AG09319 (cell line): ENCODE data around the gene SLC4A7.
"Not testable (repeated sequence)": the region's sequence is repeated elsewhere in the genome, so short reads cannot be mapped to it uniquely, and the experiment has no call there.

Experiments used
- DNase-seq: peaks from one replicate; pipeline ENCODE4 v3.0.0-alpha.2; 2010; ENCODE audit warnings: low read depth; ENCODE audit errors: extremely low read depth
- CTCF ChIP-seq: IDR thresholded peaks from 2 replicates; pipeline ENCODE4 v1.5.1; 2011; ENCODE audit warnings: low read depth, mild to moderate bottlenecking, inconsistent platforms, low read length, moderate library complexity

Gene SLC4A7

DNA sequence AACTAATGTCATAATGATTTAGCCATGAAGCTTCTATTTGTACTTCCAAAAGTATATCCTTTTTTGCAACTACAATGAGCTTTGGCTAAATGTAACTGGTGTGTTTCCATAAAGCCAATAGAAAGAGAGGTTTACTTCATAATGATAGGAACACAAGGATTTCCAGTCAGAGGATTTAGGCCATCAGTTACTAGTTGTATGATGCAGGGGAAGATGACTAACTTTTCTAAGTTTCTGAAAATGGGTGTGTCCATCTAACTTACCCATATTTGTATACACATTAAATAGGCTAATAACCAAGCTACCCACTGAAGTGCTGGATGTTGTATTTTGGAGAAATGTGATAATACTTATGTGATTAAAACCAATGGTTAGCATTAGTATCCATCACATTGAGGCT lies 55.7 kb downstream of the SLC4A7 start:
- TF ChIP-seq CTCF = no peak
- no peak for DNase-seq

GRCh38 chr3:27426926-27427325 lies 57.3 kb downstream of the SLC4A7 start:
- no peak for TF ChIP-seq CTCF
- no peak for DNase-seq

DNA sequence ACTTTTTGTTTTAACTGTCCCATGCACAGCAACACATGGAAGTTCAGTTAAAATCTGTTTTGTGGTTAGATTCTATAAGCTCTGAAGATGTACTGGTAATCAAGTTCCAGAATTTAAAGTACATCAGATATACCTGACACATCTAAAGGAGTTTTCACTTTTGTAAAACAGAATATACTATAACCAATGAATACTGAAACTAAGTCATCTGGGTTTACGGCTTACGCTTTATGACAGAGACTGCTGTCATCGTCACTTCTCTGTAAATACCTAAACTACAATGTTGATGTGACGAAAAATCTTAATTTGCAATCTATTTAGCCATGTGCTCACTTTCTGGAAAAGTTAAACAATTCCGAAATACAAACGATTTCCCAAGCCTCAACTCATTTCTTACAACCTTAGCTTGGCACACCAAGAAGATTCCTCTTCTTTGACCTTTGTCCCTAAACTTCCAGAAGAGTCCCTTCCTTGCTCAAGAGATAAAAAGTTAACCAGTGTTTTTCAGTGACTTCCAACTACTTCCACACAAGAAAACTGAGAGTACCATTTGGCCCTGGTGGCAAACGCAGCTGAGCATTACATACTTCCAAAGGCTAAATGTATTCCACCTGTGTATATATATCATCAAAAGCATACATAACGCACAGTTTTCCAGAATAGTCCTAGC lies 58.2 kb downstream of the SLC4A7 start:
- TF ChIP-seq CTCF = no peak
- no peak for DNase-seq

DNA sequence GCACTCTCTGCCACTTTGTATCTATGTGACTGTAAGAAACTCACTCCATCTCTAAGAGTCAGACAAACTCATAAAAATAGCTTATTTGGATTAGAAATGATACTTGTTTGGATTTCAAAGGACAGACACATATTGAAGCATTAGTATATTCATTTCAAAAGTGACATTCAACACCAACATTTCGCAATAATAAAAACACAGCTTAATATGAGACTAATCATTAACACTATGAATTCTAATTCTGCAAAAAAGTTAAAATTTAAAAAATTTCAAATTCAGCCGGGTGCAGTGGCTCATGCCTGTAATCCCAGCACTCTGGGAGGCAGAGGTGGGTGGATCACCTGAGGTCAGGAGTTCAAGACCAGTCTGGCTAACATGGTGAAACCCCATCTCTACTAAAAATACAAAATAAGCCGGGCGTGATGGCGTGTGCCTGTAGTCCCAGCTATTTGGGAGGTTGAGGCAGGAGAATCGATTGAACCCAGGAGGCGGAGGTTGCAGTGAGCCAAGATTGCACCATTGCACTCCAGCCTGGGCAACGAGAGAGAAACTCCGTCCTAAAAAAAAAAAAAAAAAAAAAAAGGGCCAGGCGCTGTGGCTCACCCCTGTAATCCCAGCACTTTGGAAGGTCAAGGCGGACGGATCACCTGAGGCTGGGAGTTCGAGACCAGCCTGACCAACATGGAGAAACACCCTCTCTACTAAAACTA lies 59.2 kb downstream of the SLC4A7 start:
- not testable (repeated sequence) for DNase-seq

DNA sequence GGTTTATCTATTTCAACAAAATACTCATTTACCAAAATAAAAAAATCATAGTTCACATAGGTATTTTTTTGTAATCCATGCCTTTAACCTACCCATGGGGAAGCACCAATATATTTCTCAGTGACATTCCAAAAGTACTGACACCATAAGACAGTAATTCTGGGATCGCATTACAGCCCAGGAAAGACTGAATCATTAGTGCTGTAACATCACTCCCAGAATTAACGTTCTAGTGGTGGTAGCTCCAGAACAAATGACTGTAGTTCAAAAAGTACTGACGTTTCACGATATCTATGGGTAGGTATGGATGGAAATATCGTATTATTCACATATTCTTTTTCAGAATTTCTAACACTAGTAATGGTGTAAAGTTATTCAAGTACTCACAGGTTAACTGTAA lies 60.7 kb downstream of the SLC4A7 start:
- no peak for TF ChIP-seq CTCF
- peak; percentile 20 for DNase-seq

- no peak for DNase-seq
- TF ChIP-seq CTCF = no peak
Measured at GRCh38 chr3:27422617-27423016, 61.6 kb downstream of the SLC4A7 start.

- no peak for DNase-seq
- TF ChIP-seq CTCF = no peak
Measured at GRCh38 chr3:27415202-27415601, 69.0 kb downstream of the SLC4A7 start.
